ENCODE data around the gene TRAF4.
A peak's percentile ranks its signal among the peaks of the same experiment; 100 is the strongest.
"Not testable (repeated sequence)": the region's sequence is repeated elsewhere in the genome, so short reads cannot be mapped to it uniquely, and the experiment has no call there.

The TRAF4 gene

DNA sequence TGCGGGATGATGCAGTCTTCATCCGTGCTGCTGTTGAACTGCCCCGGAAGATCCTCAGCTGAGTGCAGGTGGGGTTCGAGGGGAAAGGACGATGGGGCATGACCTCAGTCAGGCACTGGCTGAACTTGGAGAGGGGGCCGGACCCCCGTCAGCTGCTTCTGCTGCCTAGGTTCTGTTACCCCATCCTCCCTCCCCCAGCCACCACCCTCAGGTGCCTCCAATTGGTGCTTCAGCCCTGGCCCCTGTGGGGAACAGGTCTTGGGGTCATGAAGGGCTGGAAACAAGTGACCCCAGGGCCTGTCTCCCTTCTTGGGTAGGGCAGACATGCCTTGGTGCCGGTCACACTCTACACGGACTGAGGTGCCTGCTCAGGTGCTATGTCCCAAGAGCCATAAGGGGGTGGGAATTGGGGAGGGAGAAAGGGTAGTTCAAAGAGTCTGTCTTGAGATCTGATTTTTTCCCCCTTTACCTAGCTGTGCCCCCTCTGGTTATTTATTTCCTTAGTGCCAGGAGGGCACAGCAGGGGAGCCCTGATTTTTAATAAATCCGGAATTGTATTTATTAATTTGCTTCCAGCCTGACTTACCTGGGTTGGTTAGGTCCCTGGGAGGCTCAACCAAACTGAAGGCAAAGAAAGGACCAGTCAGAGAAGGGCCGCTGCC, 5.8 kb downstream of the TRAF4 start:
- no peak for DNase-seq

DNA sequence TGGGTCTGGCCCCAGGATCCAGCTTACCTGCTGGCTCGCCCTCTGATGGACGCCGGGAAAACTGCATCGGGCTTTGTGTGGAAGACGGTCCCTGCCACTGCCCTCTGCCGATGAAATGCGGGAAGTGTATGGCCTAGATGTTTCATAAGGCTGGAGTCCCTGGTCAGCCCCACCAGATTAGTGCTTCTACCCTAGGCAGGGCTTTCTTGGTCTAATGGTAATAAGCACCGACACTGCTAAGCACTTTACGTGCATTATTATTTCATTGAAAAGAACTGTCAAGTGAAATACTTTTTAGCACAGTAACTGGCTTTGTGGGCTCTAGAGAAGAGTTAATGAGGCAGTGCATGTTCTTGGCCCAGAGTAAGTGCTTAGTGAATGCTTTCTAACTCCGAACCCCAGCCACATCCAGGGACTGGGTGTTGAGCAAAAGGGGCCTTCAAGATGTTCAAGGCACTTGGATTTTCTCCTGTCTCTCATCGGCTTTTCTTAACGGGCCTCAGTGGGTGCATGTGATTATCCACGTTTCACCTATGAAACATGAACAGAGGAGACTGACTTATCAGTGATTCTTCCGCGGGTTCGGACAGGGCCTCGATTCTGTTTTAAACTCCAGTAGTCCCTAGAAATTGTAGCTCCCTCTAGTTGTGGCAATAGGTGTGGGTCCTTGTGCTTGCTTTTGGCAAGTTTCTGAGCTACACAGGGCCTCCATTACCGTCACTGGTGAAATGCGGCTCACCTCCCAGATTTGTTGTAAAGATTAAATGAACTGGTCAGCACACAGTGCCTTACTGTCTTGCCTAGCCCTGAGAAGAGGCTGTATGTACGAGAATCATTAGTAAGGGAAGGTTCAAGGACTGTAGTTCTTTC, 6.6 kb downstream of the TRAF4 start:
- peak; percentile 69 for DNase-seq

DNA sequence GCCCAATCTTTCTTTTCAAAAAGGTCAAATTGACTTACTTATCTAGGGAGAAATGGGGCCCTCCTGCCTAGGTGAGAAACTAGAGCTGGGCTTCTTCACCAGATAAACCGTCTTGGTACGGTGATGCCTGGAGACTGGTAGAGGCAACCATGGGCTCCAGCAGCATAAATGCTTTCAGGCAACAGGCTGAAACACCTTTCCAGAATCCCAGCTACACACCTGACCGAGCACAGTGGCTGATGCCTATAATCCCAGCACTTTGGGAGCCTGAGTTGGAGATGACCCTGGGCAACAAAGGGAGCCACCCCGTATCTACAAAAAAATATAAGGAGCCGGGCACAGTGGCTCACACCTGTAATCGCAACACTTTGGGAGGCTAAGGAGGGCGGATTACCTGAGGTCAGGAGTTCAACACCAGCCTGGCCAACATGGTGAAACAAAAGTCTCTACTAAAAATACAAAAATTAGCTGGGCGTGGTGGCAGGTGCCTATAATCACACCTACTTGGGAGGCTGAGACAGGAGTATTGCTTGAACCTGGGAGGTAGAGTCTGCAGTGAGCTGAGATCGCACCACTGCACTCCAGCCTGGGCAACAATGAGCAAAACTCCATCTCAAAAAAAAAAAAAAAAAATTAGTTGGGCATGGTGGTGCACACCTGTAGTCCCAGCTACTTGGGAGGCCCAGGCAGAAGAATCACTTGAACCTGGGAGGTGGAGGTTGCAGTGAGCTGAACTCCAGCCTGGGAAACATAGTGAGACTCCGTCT, 8.0 kb downstream of the TRAF4 start:
- DNase-seq = no peak

DNA sequence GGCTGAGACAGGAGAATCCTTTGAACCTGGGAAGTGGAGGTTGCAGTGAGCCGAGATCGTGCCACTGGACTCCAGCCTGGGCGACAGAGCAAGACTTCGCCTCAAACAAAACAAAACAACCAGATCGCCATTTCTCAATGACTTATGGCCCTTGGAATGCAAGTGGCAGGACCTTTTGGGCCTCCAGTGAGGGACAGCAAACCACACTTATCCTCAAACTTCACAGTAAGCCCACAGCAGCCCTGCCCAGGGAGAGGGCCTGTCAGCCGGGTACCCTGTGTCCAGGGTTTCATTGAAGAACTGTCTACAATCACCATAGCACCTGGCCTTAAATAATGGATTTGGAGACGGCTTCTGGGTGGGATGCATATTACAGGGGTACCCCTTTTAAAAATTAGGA, 11.7 kb downstream of the TRAF4 start:
- no peak for DNase-seq

DNA sequence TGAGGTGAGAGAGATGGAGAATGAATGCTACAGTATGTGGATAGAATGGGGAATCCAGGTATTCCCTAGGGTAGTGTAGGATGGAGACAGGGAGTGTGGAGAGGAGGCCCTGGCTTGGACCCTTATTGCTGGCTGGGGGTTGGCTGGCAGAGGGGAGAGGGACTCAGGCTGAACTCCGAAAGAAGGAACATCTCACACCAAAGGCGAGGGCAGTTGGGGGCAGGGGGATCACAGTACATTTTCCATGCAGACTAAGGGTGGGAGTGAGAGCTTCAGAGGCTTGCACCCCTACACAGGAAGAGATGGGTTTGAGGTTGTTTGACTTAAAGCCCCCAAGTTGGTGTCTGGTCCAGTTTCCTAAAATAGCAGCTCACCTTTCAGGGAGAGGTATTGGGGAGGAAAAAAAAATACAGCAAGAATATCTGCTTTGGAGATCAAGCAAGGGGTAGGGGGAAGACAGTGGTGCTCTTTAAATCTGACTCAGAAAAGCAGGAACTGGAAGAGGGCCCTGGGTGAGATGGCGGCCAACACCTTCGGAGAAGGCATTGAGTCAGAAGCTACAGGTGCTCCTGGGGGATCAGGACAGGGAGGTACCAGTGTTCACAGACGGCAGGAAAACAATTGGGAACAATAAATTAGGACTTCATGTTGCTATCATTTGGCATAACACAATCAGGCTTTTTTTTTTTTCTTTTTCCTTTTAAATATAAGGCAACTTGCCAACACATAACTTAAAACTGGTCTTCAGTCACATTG, 12.4 kb downstream of the TRAF4 start:
- no peak for DNase-seq

DNA sequence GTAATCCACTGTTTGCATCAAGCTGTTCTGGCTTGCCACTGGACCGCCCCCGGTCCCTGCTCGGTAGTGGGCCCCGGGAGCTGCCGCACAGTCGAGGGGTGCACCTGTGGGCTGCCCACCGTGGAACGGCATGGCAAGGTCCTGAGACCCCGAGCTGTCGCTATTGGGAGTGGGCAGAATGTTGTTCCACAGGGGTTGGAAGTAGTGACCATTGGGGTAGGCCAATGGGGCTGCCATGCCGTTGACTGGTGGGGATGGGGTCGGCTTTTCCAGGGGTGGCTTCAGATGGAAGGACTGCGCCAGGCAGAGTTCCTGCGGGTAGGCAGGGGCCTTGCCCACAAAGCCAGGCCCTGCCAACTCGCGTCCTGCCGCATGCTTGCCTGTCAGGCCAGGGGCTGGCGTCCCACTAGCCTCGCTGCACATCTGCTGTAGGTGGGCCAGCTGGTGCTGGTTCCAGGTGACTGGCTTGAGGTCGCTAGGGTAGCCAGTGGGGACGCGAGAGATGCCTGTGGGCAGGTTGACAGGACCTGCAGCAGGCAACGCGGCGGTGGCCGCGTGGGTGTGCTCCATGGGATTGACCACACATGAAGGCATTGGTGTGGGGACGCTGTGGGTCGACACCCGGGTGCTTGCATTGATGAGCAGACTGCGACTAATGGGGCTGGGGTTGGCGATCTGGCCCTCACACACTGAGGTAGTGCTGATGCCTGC, 14.8 kb downstream of the TRAF4 start:
- DNase-seq = no peak

DNA sequence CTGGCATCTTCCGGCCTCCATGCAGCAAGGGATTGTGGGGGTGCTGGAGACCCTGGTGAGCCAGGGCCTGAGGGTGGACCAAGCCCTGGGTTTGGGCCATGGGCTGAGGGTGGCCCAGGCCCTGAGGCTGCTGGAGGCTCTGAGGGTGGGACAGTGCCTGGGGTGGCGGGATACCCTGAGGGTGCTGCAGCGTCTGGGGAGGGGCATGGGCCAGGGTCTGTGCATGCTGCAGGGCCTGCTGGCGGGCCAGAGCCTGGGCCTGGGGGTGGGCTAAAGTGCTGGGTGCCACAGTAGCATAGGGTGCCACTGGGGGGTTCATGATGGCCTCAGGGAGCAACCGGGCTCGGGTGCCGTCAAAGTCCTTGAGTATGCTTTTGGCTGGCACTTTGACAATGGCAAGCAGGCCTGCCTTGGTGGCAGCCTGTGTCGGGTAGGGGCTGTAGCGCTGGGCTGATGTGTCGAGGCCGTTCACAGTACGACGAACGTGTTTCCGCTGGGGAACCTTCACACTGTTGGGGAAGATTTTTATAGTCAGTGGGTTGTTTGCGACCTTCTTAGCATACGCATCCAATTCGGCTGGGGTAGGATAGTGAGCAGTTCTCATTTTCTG, 15.6 kb downstream of the TRAF4 start:
- no peak for DNase-seq

DNA sequence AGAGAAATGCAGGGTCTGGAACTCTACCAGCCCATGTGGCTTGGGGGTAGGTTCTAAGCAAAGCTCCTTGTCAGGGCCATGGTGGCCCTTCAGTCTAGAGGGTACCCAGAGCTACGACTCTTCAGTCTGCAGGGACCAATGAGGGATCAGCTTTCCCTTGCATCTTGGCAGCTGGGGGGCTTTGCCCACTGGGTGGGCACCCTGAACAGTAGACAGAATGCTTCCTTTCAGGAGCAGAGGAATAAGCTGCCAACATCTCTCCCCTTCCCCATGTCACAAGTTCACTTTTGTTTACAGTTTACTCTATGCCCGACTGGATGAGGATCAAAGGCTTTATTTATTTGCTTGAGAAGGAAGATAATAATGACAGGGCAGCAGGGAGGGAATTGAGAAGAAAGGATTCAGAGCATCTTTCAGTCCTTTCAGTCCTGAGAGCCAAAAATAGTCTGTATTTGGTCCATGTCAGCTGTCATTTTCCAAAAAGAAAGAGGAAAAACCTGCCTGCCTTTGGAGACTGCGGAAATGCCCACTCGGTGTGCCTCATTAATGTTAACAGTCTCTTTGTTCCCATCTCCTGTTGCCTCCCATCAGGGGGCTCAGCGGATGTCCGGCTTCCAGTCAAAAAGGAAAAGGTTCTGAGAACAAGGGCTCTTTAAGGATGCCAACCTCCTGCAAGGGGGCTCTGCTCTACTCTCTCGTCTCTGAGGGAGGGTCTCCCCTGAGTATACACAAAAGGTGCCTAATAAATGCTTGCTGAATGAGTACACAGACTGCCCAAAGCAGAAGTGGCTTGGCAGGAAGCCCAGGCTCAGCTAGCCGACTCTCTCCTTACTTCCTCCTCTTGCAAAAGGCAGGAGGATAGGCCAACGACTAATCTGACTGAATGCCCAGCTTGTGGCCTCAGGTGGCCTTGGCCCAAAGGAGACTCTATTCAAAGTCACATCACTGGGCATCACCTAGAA, 17.1 kb downstream of the TRAF4 start:
- no peak for DNase-seq

DNA sequence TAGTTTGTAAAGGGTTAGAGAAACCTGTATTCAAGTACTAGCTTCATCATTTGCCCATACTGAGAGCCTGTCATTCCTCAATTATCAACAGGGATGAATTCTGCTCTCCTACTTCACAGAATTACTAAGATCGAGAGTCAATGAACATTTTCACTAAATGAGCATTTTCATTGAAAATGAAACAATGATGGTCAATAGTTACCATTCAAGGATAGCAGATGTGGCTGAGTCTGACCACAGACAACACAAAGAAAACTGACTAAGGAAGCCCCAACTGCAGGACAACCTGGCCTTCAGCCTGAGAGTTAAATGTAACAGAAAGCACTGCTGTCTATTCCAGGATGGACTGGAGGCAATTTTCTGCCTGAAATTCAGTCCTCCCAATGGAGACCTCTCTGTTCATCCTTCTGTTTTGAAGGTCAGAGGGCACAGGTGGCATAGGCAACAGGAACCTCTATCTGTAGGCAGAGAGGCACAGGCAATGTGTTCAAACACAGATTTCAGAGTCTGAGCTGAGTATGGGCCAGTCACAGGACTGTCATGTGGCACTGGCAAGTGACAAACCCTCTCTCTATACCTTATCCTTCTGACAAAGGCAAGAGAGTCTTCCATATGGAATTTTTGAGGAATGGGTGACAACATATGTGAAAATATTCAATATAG, 19.5 kb downstream of the TRAF4 start:
- no peak for DNase-seq

DNA sequence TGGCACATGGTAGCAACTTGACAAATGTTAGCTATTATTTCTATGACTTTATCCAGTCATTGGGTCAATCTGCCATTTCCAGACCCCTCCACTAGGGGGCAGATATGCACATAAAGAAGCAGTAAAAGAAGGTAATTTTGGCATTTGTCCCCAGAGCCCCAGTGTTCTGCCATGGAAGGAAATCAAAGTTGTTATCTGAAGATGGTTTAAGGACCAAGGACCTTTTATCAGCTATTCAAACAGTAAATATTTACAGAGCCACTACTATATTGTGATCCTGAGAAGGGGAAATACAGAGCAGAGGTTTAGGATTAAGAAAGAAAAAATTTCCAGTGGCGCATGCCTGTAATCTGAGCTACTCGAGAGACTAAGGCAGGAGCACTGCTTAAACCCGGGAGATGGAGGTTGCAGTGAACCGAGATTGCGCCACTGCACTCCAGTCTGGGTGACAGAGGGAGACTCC, 20.0 kb downstream of the TRAF4 start:
- DNase-seq = peak; percentile 42

DNA sequence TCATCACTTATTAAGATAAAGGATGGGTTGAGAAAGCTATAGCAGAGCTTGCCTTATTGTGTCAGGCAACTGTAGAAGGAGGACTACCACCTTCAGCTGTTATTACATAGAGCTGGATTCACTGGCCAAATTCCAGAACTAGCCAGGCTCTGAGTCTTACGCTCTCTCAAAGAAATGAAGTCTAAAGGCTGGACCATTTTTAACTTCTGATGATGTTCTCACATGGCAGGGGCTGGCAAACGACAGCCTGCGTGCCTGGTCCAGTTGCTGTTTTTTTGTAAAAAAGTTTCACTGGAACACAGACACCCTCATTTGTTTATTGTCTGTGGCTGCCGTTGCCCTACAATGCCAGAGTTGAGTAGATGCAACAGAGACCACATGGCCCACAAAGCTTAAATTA, 21.2 kb downstream of the TRAF4 start:
- DNase-seq = no peak

DNA sequence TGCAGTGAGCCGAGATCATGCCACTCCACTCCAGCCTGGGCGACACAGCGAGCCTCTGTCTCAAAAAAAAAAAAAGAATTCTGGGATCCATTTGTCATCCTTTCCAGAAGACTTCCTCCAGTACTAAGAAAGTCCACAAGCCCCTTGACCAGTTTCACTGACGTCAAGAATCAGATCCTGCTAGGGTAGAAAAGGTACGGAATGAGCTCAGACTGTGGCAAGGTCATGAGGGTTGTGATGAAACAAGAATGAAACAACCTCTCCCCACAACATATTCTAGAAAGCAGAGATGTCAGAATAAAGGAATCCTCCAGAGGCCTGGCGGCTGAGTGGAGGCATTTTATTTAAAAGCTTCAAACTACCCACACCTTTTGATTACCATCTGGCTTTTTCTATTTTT, 29.9 kb downstream of the TRAF4 start:
- DNase-seq = no peak

DNA sequence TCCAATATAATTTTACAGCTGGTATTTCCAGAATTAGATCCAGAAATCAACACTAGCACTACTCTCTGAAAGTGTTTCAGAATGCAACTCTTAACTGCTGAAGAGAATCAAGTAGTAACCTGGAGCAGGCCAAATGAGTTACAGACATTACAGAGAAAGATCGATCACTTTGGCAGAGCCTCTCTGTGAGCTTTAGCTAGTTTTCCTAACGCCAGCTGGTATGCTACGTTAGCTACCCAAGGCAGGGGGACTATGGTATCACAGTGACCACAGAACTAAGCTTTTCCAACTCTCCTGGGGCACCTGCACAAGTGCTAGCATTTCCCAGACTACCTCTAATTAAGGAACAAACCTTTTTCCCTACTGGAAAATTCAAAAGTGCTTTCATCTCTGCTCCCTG, 30.4 kb downstream of the TRAF4 start:
- no peak for DNase-seq

DNA sequence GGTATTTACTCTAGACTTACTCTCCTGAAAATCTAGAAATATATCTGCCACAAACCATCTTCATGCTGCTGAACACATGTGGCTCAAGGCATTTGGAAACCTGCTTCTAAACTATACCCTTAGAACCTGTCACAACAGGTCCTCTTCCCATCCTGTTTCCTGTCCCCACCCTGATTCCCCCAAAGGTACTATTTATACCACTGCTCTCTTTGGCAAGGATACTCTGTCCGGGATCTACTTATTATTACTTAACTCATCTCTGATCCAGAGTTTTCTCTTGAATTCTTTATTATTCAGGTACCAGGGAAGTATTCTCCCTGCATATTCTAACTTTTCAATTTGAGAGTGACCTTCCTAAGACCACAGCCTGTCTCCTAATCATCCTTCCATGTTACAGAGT, 33.4 kb downstream of the TRAF4 start:
- DNase-seq = no peak

DNA sequence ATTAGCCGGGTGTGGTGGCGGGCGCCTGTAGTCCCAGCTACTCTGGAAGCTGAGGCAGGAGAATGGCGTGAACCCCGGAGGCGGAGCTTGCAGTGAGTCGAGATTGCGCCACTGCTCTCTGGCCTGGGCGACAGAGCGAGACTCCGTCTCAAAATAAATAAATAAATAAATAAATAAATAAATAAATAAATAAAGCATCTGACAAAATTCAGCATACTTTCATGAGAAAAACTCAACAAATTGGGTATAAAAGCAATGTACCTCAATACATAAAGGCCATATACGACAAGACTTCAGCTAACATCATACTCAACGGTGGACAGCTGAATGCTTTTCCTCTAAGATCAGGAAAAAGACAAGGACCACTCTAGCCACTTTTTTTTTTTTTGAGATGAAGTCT, 35.8 kb downstream of the TRAF4 start:
- DNase-seq = not testable (repeated sequence)

DNA sequence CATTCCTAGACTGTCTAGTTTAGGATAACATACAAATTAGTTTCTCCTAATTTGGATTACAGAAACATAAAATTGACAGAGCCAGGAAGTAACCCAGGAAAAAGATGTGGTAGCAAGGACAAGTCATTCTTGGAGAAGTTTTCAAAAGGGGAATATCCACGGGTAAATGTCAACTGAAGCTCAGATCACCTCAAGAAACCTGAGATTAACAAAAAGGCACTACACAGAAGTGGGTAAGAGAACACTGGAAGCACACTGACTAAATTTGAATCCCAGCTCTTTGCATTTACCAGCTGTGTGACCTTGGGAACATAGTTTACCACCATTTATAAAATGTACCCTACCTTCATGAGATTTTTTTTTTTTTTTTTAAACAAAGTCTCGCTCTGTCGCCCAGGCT, 39.4 kb downstream of the TRAF4 start:
- no peak for DNase-seq

DNA sequence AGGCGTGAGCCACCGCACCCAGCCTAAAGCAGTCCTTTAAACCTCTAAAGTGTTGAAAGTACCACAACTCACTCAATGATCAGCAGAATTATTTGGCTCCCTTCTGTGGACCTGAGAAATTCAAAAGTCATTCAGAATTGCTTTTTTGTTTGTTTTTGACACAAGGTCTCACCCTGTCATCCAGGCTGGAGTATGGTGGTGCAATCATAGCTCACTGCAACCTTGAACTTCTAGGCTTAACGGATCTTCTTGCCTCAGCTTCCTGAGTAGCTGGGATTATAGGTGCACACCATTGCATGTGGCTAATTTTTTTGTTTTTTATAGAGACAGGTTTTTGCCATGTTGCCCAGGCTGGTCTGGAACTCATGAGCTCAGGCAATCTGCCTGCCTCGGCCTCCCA, 44.3 kb downstream of the TRAF4 start:
- no peak for DNase-seq

DNA sequence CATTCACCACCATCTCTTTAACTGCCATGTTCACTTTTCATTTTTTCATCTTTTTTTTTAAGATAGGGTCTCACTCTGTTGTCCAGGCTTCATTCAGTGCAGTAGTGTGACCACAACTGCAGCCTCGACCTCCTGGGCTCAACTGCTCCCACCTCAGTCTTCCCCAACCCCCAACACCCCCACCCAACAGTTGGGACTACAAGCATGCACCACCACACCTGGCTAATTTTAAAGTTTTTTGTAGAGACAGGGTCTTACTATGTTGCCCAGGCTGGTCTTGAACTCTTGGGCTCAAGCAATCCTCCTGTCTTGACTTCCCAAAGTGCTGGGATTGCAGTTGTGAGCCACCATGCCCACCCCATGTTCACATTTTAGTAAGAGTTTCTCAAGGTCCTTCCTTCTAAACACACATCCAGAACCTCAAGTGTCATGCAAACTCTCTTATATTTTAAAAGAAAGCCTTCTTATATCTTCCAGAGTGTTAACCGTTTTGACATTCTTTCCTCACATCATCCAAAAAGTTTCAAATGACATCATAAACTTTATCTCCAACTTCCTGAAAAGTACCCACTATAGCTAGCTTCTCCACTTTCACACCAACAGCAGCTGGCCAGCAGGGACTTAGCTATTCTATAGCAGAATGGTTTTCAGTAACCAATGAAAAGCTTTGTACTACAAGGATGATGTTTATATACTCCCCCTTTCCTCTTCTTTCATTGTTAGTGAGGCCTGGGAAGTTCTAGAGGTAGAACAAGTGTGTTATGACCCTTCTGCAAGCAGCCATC, 49.3 kb downstream of the TRAF4 start:
- no peak for DNase-seq

DNA sequence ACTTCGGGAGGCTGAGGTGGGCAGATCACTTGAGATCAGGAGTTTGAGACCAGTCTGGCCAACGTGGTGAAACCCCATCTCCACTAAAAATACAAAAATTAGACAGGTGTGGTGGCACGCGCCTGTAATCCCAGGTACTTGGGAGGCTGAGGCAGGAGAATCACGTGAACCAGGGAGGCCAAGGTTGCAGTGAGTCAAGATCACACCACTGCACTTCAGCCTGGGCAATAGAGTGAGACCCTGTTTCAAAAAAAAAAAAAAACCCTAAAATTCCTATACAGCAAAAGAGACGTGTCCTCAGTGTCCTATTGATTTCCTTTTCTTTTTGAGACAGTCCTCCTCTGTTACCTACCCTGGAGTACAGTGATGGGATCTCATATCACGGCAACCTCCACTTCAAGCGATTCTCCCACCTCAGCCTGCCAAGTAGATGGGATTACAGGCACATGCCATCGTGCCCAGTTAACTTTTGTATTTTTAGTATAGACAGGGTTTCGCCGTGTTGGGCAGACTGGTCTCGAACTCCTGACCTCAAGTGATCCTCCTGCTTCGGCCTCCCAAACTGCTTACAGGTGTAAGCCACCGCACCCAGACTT, 51.1 kb downstream of the TRAF4 start:
- not testable (repeated sequence) for DNase-seq

All from NCI-H524 treated with DMSO at 0.1 percent for 48 hours (cell line).